TTC549 (cell line): Measurements from ENCODE around the gene NUDT12.
A peak's percentile ranks its signal among the peaks of the same experiment; 100 is the strongest.

ENCODE experiments used
- FAIRE-seq: peaks from 2 replicates; lab custom pipeline; 2012; peaks lifted over from hg19 to GRCh38; lab: Jason Lieb, UNC

The NUDT12 gene

GRCh38 chr5:103562453-103563157 is at the start of gene NUDT12:
NUDT12 (minus strand) TSS chr5:103562789; CDS start chr5:103560248, 2,541 bp downstream.
- no peak for FAIRE-seq

- no peak for FAIRE-seq
Measured at GRCh38 chr5:103607346-103607745, 44.8 kb upstream of the NUDT12 start.

- no peak for FAIRE-seq
Measured at GRCh38 chr5:103605277-103605676, 42.7 kb upstream of the NUDT12 start.

- no peak for FAIRE-seq
Measured at GRCh38 chr5:103602438-103602837, 39.8 kb upstream of the NUDT12 start.

GRCh38 chr5:103601314-103601713 is 38.7 kb upstream of the NUDT12 start:
- no peak for FAIRE-seq

DNA sequence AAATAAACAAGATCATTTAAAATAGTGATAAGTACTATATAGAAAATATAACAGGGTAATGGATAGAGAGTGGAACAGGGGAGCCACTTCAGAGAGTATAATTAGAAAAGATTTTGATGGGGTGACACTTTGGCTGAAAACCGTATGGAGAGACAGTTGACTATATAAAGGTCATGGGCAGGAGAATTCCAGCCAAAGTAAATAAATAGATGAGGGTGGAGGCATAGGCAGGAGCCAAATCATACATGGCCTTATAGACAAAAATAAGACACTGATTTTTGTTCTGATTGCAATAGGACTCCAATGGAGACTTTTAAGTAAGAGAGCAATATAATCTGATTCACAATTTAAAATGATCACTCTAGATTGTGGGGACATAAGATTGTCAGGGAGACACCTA is 37.5 kb upstream of the NUDT12 start:
- no peak for FAIRE-seq

GRCh38 chr5:103598997-103599566 is 36.5 kb upstream of the NUDT12 start:
- FAIRE-seq = no peak

- FAIRE-seq = no peak
Measured at GRCh38 chr5:103590221-103590620, 27.6 kb upstream of the NUDT12 start.

DNA sequence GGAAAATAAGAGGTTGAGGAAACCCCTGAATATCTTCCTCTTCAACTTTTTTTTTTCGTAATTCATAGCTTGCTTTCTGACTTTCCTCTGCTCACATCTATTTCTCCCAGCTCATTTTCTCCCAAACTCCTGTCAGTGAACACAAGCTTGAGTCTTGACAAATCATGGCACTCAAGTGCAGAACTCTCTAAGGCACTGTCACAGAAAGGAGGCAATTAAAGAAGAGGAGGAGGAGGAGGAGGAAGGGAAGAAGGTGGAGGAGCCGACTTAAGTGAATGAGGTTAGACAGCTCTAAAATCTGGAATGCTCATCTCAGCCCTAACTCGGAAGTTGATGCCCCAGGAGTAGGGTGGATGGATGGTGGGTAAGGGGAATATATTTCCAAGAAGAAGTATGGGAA is 27.2 kb upstream of the NUDT12 start:
- no peak for FAIRE-seq

GRCh38 chr5:103589357-103589756 is 26.8 kb upstream of the NUDT12 start:
- no peak for FAIRE-seq

GRCh38 chr5:103587185-103587748 is 24.7 kb upstream of the NUDT12 start:
- FAIRE-seq = peak; percentile 87

- FAIRE-seq = peak; percentile 75
Measured at GRCh38 chr5:103582364-103582763, 19.8 kb upstream of the NUDT12 start.

- no peak for FAIRE-seq
Measured at GRCh38 chr5:103573411-103573810, 10.8 kb upstream of the NUDT12 start.

DNA sequence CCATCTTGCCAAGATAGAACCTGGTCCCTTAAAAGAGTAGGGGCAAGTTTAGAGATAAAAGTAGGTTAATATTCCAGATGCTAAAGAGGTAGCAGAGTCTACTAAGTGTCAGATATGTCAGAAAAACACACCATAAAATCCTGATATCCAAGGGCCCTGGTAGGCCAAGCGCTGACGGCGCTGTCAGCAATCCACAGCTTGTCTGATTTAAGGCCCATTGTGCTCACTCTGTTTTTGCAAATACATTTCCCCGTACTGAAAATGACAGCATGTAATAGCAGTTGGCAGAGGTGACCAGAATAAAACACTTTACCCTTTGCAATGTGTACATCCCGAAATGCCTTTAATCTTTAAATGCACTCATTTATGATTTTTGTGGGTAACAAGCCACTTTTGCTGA is 9.9 kb upstream of the NUDT12 start:
- no peak for FAIRE-seq

- FAIRE-seq = no peak
Measured at GRCh38 chr5:103571730-103572129, 9.1 kb upstream of the NUDT12 start.

- no peak for FAIRE-seq
Measured at GRCh38 chr5:103569313-103570060, 6.9 kb upstream of the NUDT12 start.

DNA sequence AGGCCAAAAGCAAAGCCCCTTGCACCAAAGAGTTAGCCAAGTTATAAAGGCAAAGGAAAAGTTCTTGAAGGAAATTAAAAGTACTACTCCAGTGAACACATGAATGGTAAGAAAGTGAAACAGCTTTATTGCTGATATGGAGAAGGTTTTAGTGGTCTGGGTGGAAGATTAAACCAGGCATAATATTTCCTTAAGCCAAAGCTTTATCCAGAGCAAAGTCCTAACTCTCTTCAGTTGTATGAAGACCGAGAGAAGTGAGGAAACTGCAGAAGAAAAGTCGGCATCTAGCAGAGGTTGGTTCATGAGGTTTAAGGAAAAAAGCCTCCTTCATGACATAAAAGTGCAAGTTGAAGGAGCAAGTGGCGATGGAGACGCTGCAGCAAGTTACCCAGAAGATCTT is 3.1 kb upstream of the NUDT12 start:
- no peak for FAIRE-seq

DNA sequence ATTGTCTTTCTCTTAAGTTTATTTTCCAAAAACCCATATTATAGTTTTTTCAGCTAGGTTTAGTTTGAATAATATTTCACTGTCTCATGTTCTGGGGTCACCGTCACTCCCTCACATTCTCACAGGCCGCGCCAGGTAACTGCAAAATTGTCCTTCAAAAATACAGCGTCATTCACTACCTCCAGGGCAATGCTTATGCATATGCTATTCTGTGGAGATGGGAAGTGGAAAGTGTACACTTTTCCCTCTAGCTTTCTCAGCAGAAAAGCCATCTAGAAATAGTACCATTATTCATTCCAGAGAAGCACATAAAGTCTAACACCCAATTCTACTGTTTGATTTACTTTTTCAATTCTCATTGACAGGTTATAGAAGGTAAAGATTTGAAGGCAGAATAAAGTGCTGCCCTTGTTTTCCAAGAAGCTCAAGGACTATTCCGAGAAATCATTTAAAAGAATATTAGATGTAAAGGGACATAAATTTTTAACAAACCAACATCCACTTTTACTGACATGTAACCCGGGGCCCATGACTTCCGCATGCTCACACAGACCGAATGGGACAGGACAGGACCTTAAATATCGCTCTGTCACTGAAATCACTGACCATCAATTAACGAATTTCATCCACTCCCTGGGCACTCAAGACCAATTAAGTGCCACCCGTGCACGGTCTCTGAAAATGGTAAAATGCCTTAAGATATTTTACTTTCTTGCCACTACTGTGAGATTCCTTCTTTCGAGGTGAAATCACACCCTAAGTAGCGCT is 720 bp downstream of the NUDT12 start:
- FAIRE-seq = no peak

DNA sequence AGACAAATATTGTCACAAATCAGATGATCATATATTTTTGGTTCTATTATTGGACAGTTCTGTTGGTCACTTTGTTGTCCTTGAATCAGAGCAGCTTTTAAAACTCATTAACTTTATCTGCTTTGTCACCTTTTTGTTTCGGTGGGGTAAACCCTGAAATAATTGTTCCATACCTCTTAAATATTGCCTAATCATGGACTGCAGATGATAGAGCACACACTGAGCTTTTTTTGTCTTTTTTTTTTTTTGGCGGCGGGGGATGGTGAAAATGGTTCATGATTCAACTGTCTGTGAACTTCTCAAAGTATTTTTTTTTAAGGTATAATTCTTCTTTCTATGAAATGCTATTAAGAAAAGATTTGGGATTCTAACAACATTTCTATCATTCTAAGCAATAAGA is 1.8 kb downstream of the NUDT12 start:
- FAIRE-seq = no peak

DNA sequence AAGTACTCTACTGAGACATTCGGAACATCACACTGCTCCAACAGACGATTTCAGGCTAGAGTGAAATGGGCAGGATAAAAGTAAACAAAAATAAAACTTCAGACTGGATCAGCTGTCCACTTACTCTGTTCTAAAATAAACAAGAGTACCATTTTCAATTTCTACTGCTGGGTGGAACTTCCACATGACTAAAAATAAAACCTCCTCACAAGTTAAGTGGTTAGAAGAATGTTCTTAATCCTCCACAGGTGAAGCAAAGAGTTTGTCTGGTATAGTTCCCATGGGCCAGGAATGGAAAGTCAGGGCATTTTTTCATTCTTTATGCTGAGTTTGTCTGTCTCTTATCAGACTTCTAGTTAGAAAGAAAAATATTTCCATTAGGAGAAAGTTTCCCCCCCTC is 15.7 kb downstream of the NUDT12 start:
- no peak for FAIRE-seq

DNA sequence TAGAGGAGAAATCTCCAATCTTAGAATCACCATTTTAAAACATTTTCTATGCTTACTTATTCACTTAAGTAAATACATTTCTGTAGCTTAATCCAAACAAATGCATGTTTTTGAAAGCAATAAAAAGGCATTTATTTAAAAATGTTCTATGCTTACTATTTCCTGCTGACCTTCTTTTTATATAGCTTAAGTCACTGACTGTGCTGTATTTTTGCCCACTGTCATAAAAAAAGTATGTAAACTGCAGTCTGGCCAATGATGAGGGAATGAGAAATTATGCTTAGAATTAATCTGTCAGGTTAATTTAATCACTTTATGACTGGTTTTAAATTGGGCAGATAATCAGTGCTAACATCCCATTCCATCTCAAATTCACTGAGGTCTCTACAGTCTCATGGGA is 20.1 kb downstream of the NUDT12 start:
- FAIRE-seq = no peak

GRCh38 chr5:103541569-103541968 is 21.0 kb downstream of the NUDT12 start:
- FAIRE-seq = no peak
